BE2C (cell line): ENCODE data around the gene A2ML1.
"Not testable (repeated sequence)": the region's sequence is repeated elsewhere in the genome, so short reads cannot be mapped to it uniquely, and the experiment has no call there.

Experiments used
- DNase-seq: peaks from one replicate; pipeline ENCODE4 v3.0.0-alpha.2; 2020
- H3K27me3 ChIP-seq: fragments of 250-450 bp; sonication (Bioruptor Pico); 2 replicates; pipeline ENCODE4 v1.5.1; 2020; ENCODE audit warnings: mild to moderate bottlenecking
- H3K36me3 ChIP-seq: fragments of 250-450 bp; sonication (Bioruptor Pico); 2 replicates; pipeline ENCODE4 v1.5.1; 2020; ENCODE audit warnings: mild to moderate bottlenecking
- H3K4me1 ChIP-seq: fragments of 250-450 bp; sonication (Bioruptor Pico); 2 replicates; pipeline ENCODE4 v1.5.1; 2020
- H3K4me3 ChIP-seq: 2 replicates; pipeline ENCODE4 v1.5.1; 2011; ENCODE audit warnings: low read depth, low read length
- H3K9me3 ChIP-seq: fragments of 250-450 bp; sonication (Bioruptor Pico); 2 replicates; pipeline ENCODE4 v1.5.1; 2020
- CTCF ChIP-seq: IDR thresholded peaks from 2 replicates; pipeline ENCODE4 v1.5.1; 2012; ENCODE audit warnings: mild to moderate bottlenecking, low read depth, low read length

Gene A2ML1

GRCh38 chr12:8852119-8852518, 29.7 kb downstream of the A2ML1 start:
- no peak for TF ChIP-seq CTCF
- Histone ChIP-seq H3K36me3 (no peaks in the 10 kb centered on the region), H3K9me3 (no peaks in the 10 kb centered on the region), H3K27me3 (no peaks in the 10 kb centered on the region), H3K4me1 (no peaks in the 10 kb centered on the region), H3K4me3 (no peak overlapping the region)
- DNase-seq, result no peak

- TF ChIP-seq CTCF, result no peak
- H3K4me1 ChIP-seq, result no peaks in the 10 kb centered on the region
- no peak for DNase-seq
- H3K4me3 ChIP-seq, result no peak overlapping the region
- H3K36me3 ChIP-seq, result no peaks in the 10 kb centered on the region
- no peaks in the 10 kb centered on the region; the same call in 1 of the 2 replicates for H3K9me3 ChIP-seq
- H3K27me3 ChIP-seq, result no peaks in the 10 kb centered on the region
Observed at GRCh38 chr12:8855891-8856290, 33.5 kb downstream of the A2ML1 start.

GRCh38 chr12:8859448-8859847, 37.0 kb downstream of the A2ML1 start:
- not testable (repeated sequence) for H3K9me3 ChIP-seq, DNase-seq, H3K36me3 ChIP-seq, H3K27me3 ChIP-seq, H3K4me1 ChIP-seq, H3K4me3 ChIP-seq

- no peaks in the 10 kb centered on the region for H3K27me3 ChIP-seq
- no peak overlapping the region for H3K4me3 ChIP-seq
- H3K4me1 ChIP-seq, result no peaks in the 10 kb centered on the region
- H3K36me3 ChIP-seq, result no peaks in the 10 kb centered on the region
- DNase-seq, result no peak
- TF ChIP-seq CTCF, result peak; percentile 60
- no peaks in the 10 kb centered on the region; the same call in 1 of the 2 replicates for H3K9me3 ChIP-seq
Observed at GRCh38 chr12:8860165-8860961, 37.9 kb downstream of the A2ML1 start.

- H3K36me3 ChIP-seq, result no peaks in the 10 kb centered on the region
- H3K27me3 ChIP-seq, result no peaks in the 10 kb centered on the region
- DNase-seq, result no peak
- TF ChIP-seq CTCF, result no peak
- H3K4me1 ChIP-seq, result no peaks in the 10 kb centered on the region
- H3K9me3 ChIP-seq, result no peaks in the 10 kb centered on the region
- no peak overlapping the region for H3K4me3 ChIP-seq
Observed at GRCh38 chr12:8866429-8866828, 44.0 kb downstream of the A2ML1 start.

GRCh38 chr12:8867009-8867408, 44.6 kb downstream of the A2ML1 start:
- Histone ChIP-seq H3K36me3 (no peaks in the 10 kb centered on the region), H3K9me3 (no peaks in the 10 kb centered on the region), H3K27me3 (no peaks in the 10 kb centered on the region), H3K4me3 (no peak overlapping the region), H3K4me1 (no peaks in the 10 kb centered on the region)
- no peak for TF ChIP-seq CTCF
- no peak for DNase-seq
